ENCODE data around the gene CAPN12.

- TF ChIP-seq EZH2 (IDR thresholded peaks at IDR 0.05; ENCODE audit: low read depth, unreplicated experiment): no peak
- TF ChIP-seq CTCF (conservative IDR thresholded peaks at IDR 0.05; ENCODE audit: low read depth in 2 of 2): no peak
- no peak for TF ChIP-seq ZNF114 (CRISPR knock-in tag; IDR thresholded peaks at IDR 0.05)
- no peak for TF ChIP-seq POLR2AphosphoS5 (IDR thresholded peaks at IDR 0.05; ENCODE audit: low read depth)
- no peak for TF ChIP-seq REST (IDR thresholded peaks at IDR 0.05; ENCODE audit: unreplicated experiment)
- TF ChIP-seq EZH2phosphoT487 (IDR thresholded peaks at IDR 0.05; ENCODE audit: unreplicated experiment): no peak
- no peak for TF ChIP-seq ZNF331 (CRISPR knock-in tag; IDR thresholded peaks at IDR 0.05; ENCODE audit: low read depth)
- no peak for TF ChIP-seq JUNB (IDR thresholded peaks at IDR 0.05; ENCODE audit: unreplicated experiment)
- TF ChIP-seq, protein P1, sequence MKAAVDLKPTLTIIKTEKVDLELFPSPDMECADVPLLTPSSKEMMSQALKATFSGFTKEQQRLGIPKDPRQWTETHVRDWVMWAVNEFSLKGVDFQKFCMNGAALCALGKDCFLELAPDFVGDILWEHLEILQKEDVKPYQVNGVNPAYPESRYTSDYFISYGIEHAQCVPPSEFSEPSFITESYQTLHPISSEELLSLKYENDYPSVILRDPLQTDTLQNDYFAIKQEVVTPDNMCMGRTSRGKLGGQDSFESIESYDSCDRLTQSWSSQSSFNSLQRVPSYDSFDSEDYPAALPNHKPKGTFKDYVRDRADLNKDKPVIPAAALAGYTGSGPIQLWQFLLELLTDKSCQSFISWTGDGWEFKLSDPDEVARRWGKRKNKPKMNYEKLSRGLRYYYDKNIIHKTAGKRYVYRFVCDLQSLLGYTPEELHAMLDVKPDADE (IDR thresholded peaks at IDR 0.05): no peak
- no peak for TF ChIP-seq CREB1 (CRISPR knock-in tag; IDR thresholded peaks at IDR 0.05; ENCODE audit: low read depth)
These were observed 3.3 kb downstream of the CAPN12 start for GRCh38 chr19:38740932-38741331.
